Gastrocnemius medialis (tissue), 4 donors: ENCODE data around the gene BEND6. TPM values are rescaled to one million over a fixed set of nuclear protein-coding genes. Genes with fewer than 3 reads are reported as not detected.
A peak's percentile ranks its signal among the peaks of the same experiment; 100 is the strongest.

Experiments used
- ATAC-seq, 2 donors: fragments of 150-250 bp; one replicate each; pipeline ENCODE4 v1.9.1; 2016
- DNase-seq, 2 donors: peaks; one replicate each; pipeline ENCODE4 v3.0.0-alpha.2; 2019
- H3K27ac ChIP-seq, 4 donors: fragments of 200-600 bp; sonication (generic); 1 replicate in 1 of 4; 2 replicates in 3 of 4; pipeline ENCODE4 v1.5.1; 2016 to 2018; ENCODE audit warnings: mild to moderate bottlenecking in 2 of 4, moderate library complexity in 1 of 4
- H3K27me3 ChIP-seq, 3 donors: fragments of 200-600 bp; sonication (generic) in 2 of 3; 1 replicate in 1 of 3; 2 replicates in 2 of 3; pipeline versions ENCODE4 v1.5.1 to v1.6.0; 2016 to 2019; ENCODE audit warnings: mild to moderate bottlenecking in 1 of 3, moderate library complexity in 1 of 3
- H3K36me3 ChIP-seq, 2 donors: fragments of 200-600 bp; sonication (generic) in 1 of 2; one replicate each; pipeline ENCODE4 v1.5.1; 2017 to 2018
- H3K4me1 ChIP-seq, 2 donors: fragments of 200-600 bp; sonication (generic) in 1 of 2; one replicate each; pipeline ENCODE4 v1.5.1; 2016 to 2017; ENCODE audit warnings: mild to moderate bottlenecking in 2 of 2
- H3K4me3 ChIP-seq, 4 donors: fragments of 200-600 bp; sonication (generic) in 3 of 4; 1 replicate in 1 of 4; 2 replicates in 3 of 4; pipeline ENCODE4 v1.5.1; 2016 to 2019; ENCODE audit warnings: mild to moderate bottlenecking in 2 of 4
- H3K9me3 ChIP-seq, 3 donors: fragments of 200-600 bp; sonication (generic) in 2 of 3; 1 replicate in 1 of 3; 2 replicates in 2 of 3; pipeline ENCODE4 v1.5.1; 2016 to 2019
- POLR2A ChIP-seq, 2 donors: fragments of 450-650 bp; IDR thresholded peaks; one replicate each; pipeline ENCODE4 v1.6.1; 2017; ENCODE audit warnings: antibody characterized with exemption in 2 of 2, mild to moderate bottlenecking in 2 of 2, moderate library complexity in 2 of 2
- in situ Hi-C, 4 donors: fragments of 200-750 bp; cut with MboI; loops; one replicate each; pipeline versions ENCODE4 v1.15.0 to v1.8.0; 2017; ENCODE audit warnings: low sequenced_read_pairs in 4 of 4
- intact Hi-C: fragments of 100-400 bp; cut with DNase I; formaldehyde crosslinking; loops from one replicate; pipeline ENCODE4 v1.15.1; 2023; ENCODE audit warnings: low total_unique reads
- total RNA-seq, 4 donors: library from RNA; depleted of rRNA; stranded (reverse); fragments of >200 nt; gene quantifications; one replicate each; pipeline versions ENCODE4 v1.1.0 to v1.2.3, GENCODE V29; 2016
- TF ChIP-seq, protein P1 (sequence below), 5 experiments: fragments of 450-650 bp in 3 of 5; fragments of 200-600 bp in 2 of 5; sonication (generic) in 2 of 5; IDR thresholded peaks in 4 of 5; conservative IDR thresholded peaks in 1 of 5; 1 replicate in 4 of 5; 2 replicates in 1 of 5; pipeline ENCODE4 v1.5.1; 2016 to 2019; ENCODE audit warnings: antibody characterized with exemption in 5 of 5, mild to moderate bottlenecking in 3 of 5, moderate library complexity in 3 of 5

The BEND6 gene, protein sequence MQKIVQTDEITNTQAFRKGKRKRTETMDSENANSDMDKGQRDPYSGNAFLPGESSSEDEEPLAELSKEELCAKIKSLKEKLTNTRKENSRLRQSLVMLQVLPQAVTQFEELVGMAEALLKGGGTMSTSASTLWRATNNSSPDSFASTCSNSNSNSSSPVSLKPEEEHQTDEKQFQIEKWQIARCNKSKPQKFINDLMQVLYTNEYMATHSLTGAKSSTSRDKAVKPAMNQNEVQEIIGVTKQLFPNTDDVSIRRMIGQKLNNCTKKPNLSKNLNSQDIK
- total RNA-seq = under 1 TPM; 0.15 to 0.97 (median 0.56) TPM

DNA sequence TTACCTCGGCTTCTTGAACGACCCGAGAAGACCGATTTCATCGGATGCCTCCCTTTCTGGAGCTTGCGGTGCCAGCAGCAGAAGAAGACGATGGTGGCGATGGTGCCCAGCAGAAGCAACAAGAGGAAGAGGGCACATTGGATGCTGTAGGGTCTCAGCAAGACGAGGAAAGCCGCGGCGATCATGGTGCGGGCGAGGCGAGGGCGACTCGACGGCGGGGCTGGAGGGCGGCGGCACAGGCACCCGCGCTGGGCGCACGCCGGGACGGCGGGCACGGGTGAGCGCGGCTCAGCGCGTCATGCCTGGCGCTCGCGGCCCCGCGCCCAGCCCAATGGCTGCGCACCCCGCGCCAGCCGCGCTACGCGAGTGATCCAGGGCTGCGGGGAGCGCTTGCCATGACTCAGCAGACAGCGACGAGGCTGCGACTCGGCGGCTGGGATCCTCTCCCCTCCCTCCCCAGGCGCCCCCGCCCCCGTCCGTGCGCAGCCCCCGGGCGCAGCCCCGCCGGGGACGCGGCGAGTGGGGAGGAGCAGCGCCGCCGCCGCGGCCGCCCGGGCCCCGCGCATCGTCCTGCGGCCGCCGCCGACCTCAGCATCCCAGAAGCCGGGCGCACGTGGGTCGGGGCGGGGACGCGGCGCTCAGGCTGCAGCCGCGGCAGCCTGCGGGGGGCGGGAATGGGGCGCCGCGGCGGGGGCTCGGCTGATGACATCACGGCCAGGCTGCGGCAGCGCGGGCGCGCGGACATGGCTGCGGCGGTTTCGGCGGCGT lies at the start of gene BEND6:
Gene BEND6 (plus strand): TSS at position 705 of the 768 bp plus-strand sequence. CDS start 26,704 bp downstream, outside the sequence.
- Histone ChIP-seq H3K4me3 (peak within 1 kb of the TSS; percentile 41 to 80 (median 58)), H3K9me3 (no peaks in the 10 kb centered on the region), H3K27me3 (no peaks in the 10 kb centered on the region), H3K4me1 (peaks cover 8 to 15% of the 10 kb centered on the region in 2 donors), H3K27ac (peak within 1 kb of the TSS in 1 of 4 donors; percentile 28), H3K36me3 (no peaks in the 10 kb centered on the region)
- DNase-seq (peak in 1 of 2 donors; percentile 17), ATAC-seq (peak; percentile 64 to 65)
- intact Hi-C loops = loop anchor here (1.0 to 10.0 kb wide), 4 partner anchors 42 to 362 kb away; partner anchors contain the start of gene PRIM2
- TF ChIP-seq, protein P1, sequence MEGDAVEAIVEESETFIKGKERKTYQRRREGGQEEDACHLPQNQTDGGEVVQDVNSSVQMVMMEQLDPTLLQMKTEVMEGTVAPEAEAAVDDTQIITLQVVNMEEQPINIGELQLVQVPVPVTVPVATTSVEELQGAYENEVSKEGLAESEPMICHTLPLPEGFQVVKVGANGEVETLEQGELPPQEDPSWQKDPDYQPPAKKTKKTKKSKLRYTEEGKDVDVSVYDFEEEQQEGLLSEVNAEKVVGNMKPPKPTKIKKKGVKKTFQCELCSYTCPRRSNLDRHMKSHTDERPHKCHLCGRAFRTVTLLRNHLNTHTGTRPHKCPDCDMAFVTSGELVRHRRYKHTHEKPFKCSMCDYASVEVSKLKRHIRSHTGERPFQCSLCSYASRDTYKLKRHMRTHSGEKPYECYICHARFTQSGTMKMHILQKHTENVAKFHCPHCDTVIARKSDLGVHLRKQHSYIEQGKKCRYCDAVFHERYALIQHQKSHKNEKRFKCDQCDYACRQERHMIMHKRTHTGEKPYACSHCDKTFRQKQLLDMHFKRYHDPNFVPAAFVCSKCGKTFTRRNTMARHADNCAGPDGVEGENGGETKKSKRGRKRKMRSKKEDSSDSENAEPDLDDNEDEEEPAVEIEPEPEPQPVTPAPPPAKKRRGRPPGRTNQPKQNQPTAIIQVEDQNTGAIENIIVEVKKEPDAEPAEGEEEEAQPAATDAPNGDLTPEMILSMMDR (IDR thresholded peaks at IDR 0.05 in 4 of 5, conservative IDR thresholded peaks at IDR 0.05 in 1 of 5) = no peak
- TF ChIP-seq POLR2A (IDR thresholded peaks at IDR 0.05) = no peak
- in situ Hi-C loops = no loop called here

DNA sequence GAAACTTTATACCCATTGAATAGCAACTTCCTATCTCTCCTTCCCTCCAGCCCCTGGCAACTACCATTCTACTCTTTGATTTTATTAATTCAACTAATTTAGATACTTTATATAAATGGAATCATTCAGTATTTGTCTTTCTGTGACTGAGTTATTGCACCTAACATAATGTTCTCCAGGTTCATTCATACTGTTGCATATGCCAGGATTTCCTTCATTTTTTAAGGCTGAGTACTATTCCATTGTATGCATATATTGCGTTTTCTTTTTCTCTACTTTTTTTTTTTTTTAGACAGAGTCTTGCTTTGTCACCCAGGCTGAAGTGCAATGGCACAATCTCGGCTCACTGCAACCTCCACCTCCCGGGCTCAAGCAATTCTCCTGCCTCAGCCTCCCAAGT lies 49.5 kb upstream of the BEND6 start:
- Histone ChIP-seq H3K27me3 (no peaks in the 10 kb centered on the region), H3K4me1 (peaks cover 0 to 8% of the 10 kb centered on the region in 2 donors), H3K9me3 (no peaks in the 10 kb centered on the region), H3K36me3 (no peaks in the 10 kb centered on the region), H3K27ac (no peak overlapping the region), H3K4me3 (no peak overlapping the region)
- in situ Hi-C loops (loop anchor here in 3 of 4 donors (5.0 to 25.0 kb wide), 3 partner anchors 107 to 412 kb away; partner anchors contain the start of gene PRIM2 (in 3 of the 3)), intact Hi-C loops (loop anchor here (2.0 kb wide), 3 partner anchors 115 to 419 kb away; partner anchors contain the start of gene PRIM2)
- DNase-seq = no peak
- TF ChIP-seq, protein P1 (IDR thresholded peaks at IDR 0.05 in 4 of 5, conservative IDR thresholded peaks at IDR 0.05 in 1 of 5) = no peak
- TF ChIP-seq POLR2A (IDR thresholded peaks at IDR 0.05) = no peak
- ATAC-seq = no peak

DNA sequence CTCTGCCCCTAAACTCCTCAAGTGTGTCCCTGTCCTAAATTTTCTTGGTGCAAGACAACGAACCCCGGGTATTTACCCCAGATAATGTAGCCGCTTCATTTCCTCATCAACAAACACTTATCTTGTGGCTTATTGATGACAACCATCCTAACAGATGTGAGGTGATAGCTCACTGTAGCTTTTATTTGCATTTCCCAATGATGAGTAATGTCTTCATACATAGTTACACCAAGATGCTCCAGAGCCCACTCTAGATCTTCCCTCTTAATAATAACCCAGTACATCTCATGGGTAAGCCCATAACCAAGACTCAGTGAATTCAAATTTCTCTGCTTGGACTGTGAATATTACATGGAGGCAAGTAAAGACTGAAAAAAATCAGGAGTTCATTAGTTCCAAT lies 48.2 kb upstream of the BEND6 start:
- Histone ChIP-seq H3K4me1 (peaks cover 0 to 8% of the 10 kb centered on the region in 2 donors), H3K4me3 (no peak overlapping the region), H3K36me3 (no peaks in the 10 kb centered on the region), H3K9me3 (no peaks in the 10 kb centered on the region), H3K27ac (no peak overlapping the region), H3K27me3 (no peaks in the 10 kb centered on the region)
- ATAC-seq (no peak), DNase-seq (no peak)
- intact Hi-C loops (no loop called here), in situ Hi-C loops (loop anchor here in 3 of 4 donors (5.0 to 25.0 kb wide), 3 partner anchors 106 to 411 kb away; partner anchors contain the start of gene PRIM2 (in 3 of the 3))
- TF ChIP-seq, protein P1 (IDR thresholded peaks at IDR 0.05 in 4 of 5, conservative IDR thresholded peaks at IDR 0.05 in 1 of 5) = no peak
- no peak for TF ChIP-seq POLR2A (IDR thresholded peaks at IDR 0.05)

DNA sequence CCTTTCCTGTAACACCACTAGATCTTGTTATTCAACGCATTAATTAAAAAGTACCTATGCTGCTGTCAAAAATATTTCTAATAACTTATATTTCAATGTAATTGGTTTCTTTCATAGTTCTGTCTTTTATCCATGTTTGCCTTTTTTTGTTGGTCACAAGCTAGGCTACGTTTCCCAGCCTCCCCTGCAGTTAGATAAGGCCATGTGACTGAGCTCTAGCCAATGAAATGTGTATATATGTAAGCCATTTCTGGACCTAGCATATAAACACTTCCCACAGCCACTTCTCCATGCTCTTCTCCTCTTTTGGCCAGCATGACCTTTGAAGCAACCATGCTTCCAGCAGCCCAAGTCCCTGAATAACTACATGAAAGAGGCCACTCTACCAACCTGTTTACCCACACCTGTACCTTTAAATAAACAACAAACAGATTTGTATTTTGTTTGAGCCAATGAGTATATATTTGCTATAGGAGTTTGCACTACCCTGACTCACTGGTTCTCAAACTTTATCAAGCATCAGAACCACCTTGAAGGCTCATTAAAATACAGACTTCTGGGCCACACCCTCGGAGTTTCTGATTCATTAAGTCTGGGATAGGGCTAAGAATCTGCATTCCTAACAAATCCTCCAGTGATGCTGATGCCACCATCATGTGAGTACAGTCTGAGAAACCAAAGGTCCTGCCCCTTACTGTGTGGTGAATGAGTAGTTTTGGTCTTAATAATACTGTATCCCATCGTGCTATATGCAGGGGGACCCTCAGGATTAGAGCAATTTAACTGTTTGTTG lies 45.6 kb upstream of the BEND6 start:
- in situ Hi-C loops = loop anchor here in 3 of 4 donors (5.0 to 25.0 kb wide), 3 partner anchors 103 to 408 kb away; partner anchors contain the start of gene PRIM2 (in 3 of the 3)
- Histone ChIP-seq H3K36me3 (no peaks in the 10 kb centered on the region), H3K27me3 (no peaks in the 10 kb centered on the region), H3K4me1 (peaks cover 0 to 1% of the 10 kb centered on the region in 2 donors), H3K4me3 (no peak overlapping the region), H3K27ac (no peak overlapping the region), H3K9me3 (no peaks in the 10 kb centered on the region)
- intact Hi-C loops = no loop called here
- no peak for ATAC-seq
- no peak for DNase-seq
- no peak for TF ChIP-seq POLR2A (IDR thresholded peaks at IDR 0.05)
